Endodermal cell (in vitro differentiated cells): Measurements from ENCODE around the gene CLEC3B. TPM values are rescaled to one million over a fixed set of nuclear protein-coding genes. Genes with fewer than 3 reads are reported as not detected.

Source experiments
- DNase-seq: peaks from one replicate; pipeline ENCODE4 v3.0.0-alpha.2; 2017
- H3K27ac ChIP-seq: 2 replicates; pipeline ENCODE4 v1.5.1; 2013; ENCODE audit warnings: mild to moderate bottlenecking, low read depth, low read length, moderate library complexity
- H3K27me3 ChIP-seq: 2 replicates; pipeline ENCODE4 v1.6.1; 2013; ENCODE audit warnings: mild to moderate bottlenecking, low read length, moderate library complexity; ENCODE audit not compliant: insufficient read depth, control insufficient read depth, poor library complexity, severe bottlenecking
- H3K36me3 ChIP-seq: 2 replicates; pipeline ENCODE4 v1.7.0; 2013; ENCODE audit warnings: mild to moderate bottlenecking, low read length, moderate library complexity; ENCODE audit not compliant: control insufficient read depth, insufficient read depth
- H3K4me1 ChIP-seq: one replicate; pipeline ENCODE4 v1.7.0; 2013; ENCODE audit warnings: low read length; ENCODE audit not compliant: control insufficient read depth, insufficient read depth
- H3K4me3 ChIP-seq: 2 replicates; pipeline ENCODE4 v1.5.1; 2013; ENCODE audit warnings: mild to moderate bottlenecking, low read length, moderate library complexity
- H3K9ac ChIP-seq: 2 replicates; pipeline ENCODE4 v1.6.1; 2013; ENCODE audit warnings: mild to moderate bottlenecking, low read length, moderate library complexity; ENCODE audit not compliant: poor library complexity, severe bottlenecking; ENCODE audit errors: extremely low read depth
- H3K9me3 ChIP-seq: 2 replicates; pipeline ENCODE4 v1.6.1; 2013; ENCODE audit warnings: mild to moderate bottlenecking, low read length, moderate library complexity; ENCODE audit not compliant: control insufficient read depth
- H3K27ac Mint-ChIP-seq: 2 replicates; pipeline ENCODE4 v1.8.0; 2020; ENCODE audit warnings: mixed read lengths
- H3K27me3 Mint-ChIP-seq: 2 replicates; pipeline ENCODE4 v1.8.0; 2021; ENCODE audit warnings: mild to moderate bottlenecking, mixed read lengths; ENCODE audit not compliant: insufficient read depth
- H3K36me3 Mint-ChIP-seq: 2 replicates; pipeline ENCODE4 v1.8.0; 2020; ENCODE audit warnings: low read depth, mixed read lengths
- H3K4me1 Mint-ChIP-seq: 2 replicates; pipeline ENCODE4 v1.8.0; 2020; ENCODE audit warnings: mixed read lengths
- H3K4me3 Mint-ChIP-seq: 2 replicates; pipeline ENCODE4 v1.8.0; 2020; ENCODE audit warnings: mild to moderate bottlenecking, moderate library complexity, mixed read lengths
- H3K9me3 Mint-ChIP-seq: 2 replicates; pipeline ENCODE4 v1.8.0; 2020; ENCODE audit warnings: mild to moderate bottlenecking, mixed read lengths
- WGBS, 2 experiments: methylation state at CpG; one replicate each; pipeline versions ENCODE4 v1.1.5 to v1.1.7; 2013; ENCODE audit warnings: missing lambda C conversion rate in 2 of 2, mixed read lengths in 1 of 2; ENCODE audit not compliant: insufficient coverage in 1 of 2, insufficient read length in 1 of 2; 5-methylcytosine and 5-hydroxymethylcytosine counted together
- total RNA-seq, 2 donors: library from RNA; stranded (reverse); fragmentation: NEBNext Ultra II Directional in 1 of 2; extraction: Animal tissue kit (Norgen Biotek cat#: 25700) in 1 of 2; gene quantifications; 2 replicates in 1 of 2; 3 replicates in 1 of 2; pipeline ENCODE4 v1.2.1, GENCODE V29; 2021
- TF ChIP-seq, protein P1 (sequence below): fragments of 200-600 bp; sonication (generic); conservative IDR thresholded peaks from 2 replicates; pipeline ENCODE4 v1.5.0; 2021; ENCODE audit warnings: antibody characterized with exemption, mild to moderate bottlenecking

Gene CLEC3B
- total RNA-seq, 2 donors from 2014 or later = not detected

DNA sequence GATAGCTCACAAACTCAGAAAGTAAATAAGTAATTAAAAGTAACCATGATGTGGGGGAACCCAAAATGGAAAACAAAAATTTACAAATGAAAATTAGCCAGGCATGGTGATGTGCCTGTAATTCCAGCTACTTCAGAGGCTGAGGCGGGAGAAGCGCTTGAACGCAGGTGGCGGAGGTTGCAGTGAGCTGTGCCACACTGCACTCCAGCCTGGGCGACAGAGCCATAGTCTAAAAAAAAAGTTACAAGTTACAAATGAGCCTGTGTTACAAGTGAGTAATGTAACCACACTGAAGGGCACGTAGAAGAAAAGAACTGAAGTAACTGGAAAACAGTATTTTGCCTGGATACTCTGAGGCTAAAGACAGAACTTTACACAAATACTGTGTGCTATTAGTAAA, 38.8 kb upstream of the CLEC3B start:
- H3K9me3 Mint-ChIP-seq = peaks cover 22% of the 10 kb centered on the region
- no peak overlapping the region for H3K27ac Mint-ChIP-seq
- H3K36me3 Mint-ChIP-seq = peaks cover 66% of the 10 kb centered on the region
- Histone ChIP-seq H3K36me3 (peaks cover 42% of the 10 kb centered on the region), H3K27ac (no peak overlapping the region), H3K4me1 (peaks cover 3% of the 10 kb centered on the region), H3K9me3 (peaks cover 19% of the 10 kb centered on the region), H3K9ac (no peak overlapping the region), H3K4me3 (no peak overlapping the region), H3K27me3 (no peaks in the 10 kb centered on the region)
- peaks cover 26% of the 10 kb centered on the region for H3K4me1 Mint-ChIP-seq
- H3K4me3 Mint-ChIP-seq = no peak overlapping the region
- TF ChIP-seq, protein P1, sequence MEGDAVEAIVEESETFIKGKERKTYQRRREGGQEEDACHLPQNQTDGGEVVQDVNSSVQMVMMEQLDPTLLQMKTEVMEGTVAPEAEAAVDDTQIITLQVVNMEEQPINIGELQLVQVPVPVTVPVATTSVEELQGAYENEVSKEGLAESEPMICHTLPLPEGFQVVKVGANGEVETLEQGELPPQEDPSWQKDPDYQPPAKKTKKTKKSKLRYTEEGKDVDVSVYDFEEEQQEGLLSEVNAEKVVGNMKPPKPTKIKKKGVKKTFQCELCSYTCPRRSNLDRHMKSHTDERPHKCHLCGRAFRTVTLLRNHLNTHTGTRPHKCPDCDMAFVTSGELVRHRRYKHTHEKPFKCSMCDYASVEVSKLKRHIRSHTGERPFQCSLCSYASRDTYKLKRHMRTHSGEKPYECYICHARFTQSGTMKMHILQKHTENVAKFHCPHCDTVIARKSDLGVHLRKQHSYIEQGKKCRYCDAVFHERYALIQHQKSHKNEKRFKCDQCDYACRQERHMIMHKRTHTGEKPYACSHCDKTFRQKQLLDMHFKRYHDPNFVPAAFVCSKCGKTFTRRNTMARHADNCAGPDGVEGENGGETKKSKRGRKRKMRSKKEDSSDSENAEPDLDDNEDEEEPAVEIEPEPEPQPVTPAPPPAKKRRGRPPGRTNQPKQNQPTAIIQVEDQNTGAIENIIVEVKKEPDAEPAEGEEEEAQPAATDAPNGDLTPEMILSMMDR = no peak
- H3K27me3 Mint-ChIP-seq = no peaks in the 10 kb centered on the region
- DNase-seq = no peak
- WGBS, 2 experiments = 91 to 97% methylated on average over 5 to 6 of the region's 6 CpGs

DNA sequence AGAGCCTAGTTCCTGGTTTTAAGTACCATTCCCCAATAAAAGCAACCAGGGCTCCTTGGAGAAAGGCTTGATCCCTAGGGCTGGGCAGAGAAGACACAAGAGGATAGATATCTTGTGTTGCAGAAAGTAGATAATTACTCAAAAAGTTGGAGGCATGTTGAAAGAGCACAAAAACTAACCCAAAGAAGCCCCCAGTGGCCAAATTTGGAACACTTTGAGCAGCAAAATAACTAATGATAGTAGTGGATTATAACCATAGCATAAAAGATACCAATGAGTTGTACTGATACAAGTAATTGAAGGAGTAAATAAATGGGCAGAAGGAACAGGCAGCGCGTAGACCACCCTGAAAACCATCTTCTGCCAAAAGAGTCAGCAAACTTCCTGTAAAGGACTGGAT, 38.0 kb upstream of the CLEC3B start:
- WGBS, 2 experiments = 96% methylated on average over 2 of the region's 2 CpGs; no CpG with 5 or more reads in 1 of the 2 experiments
- peaks cover 25% of the 10 kb centered on the region for H3K4me1 Mint-ChIP-seq
- no peak overlapping the region for H3K27ac ChIP-seq
- peaks cover 19% of the 10 kb centered on the region for H3K9me3 ChIP-seq
- no peak for DNase-seq
- H3K27me3 Mint-ChIP-seq = no peaks in the 10 kb centered on the region
- TF ChIP-seq, protein P1 = peak; percentile 67
- peaks cover 42% of the 10 kb centered on the region for H3K36me3 ChIP-seq
- peaks cover 7% of the 10 kb centered on the region for H3K4me1 ChIP-seq
- no peak overlapping the region for H3K27ac Mint-ChIP-seq
- peaks cover 74% of the 10 kb centered on the region for H3K36me3 Mint-ChIP-seq
- no peak overlapping the region for H3K4me3 Mint-ChIP-seq
- H3K9me3 Mint-ChIP-seq = peaks cover 22% of the 10 kb centered on the region
- no peak overlapping the region for H3K9ac ChIP-seq
- no peak overlapping the region for H3K4me3 ChIP-seq
- H3K27me3 ChIP-seq = no peaks in the 10 kb centered on the region

DNA sequence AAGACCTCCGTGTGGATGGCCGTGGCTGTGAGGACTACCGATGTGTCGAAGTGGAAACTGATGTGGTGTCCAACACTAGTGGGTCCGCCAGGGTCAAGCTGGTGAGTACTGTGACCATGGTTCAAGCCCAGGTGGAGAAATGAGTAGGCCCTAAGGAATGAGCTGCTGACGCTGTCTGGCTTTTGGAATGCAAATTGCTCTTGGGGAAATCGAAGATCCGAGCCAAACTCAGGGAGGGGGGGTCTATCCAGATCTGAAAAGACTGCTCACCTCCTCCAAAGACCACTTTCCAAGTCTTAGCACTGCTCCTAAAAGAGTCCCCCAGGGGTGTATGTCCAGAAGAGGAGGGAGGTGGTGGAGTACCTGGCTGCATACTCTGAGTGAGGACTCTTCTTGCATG, 37.0 kb upstream of the CLEC3B start:
- Histone ChIP-seq H3K27ac (no peak overlapping the region), H3K36me3 (peaks cover 46% of the 10 kb centered on the region), H3K4me1 (peaks cover 7% of the 10 kb centered on the region), H3K4me3 (no peak overlapping the region), H3K9ac (no peak overlapping the region), H3K27me3 (no peaks in the 10 kb centered on the region), H3K9me3 (peaks cover 19% of the 10 kb centered on the region)
- peaks cover 22% of the 10 kb centered on the region for H3K9me3 Mint-ChIP-seq
- 87 to 89% methylated on average over 7 to 8 of the region's 8 CpGs for WGBS, 2 experiments
- H3K27ac Mint-ChIP-seq = peak overlapping the region; percentile 67
- peaks cover 69% of the 10 kb centered on the region for H3K36me3 Mint-ChIP-seq
- peaks cover 32% of the 10 kb centered on the region for H3K4me1 Mint-ChIP-seq
- no peaks in the 10 kb centered on the region for H3K27me3 Mint-ChIP-seq
- no peak for DNase-seq
- H3K4me3 Mint-ChIP-seq = no peak overlapping the region
- TF ChIP-seq, protein P1 = no peak
